ENCODE measurements around the gene QSOX2. TPM values are rescaled to one million over a fixed set of nuclear protein-coding genes. Genes with fewer than 3 reads are reported as not detected.
A peak's percentile ranks its signal among the peaks of the same experiment; 100 is the strongest.

The QSOX2 gene
- total RNA-seq, 2 donors from 2014 or later = 21.5 to 25.1 TPM

- H3K27me3 Mint-ChIP-seq (ENCODE audit: low read depth) = no peaks in the 10 kb centered on the region
- no peak for ATAC-seq (replicated peaks in 1 of 2)
- H3K9me3 Mint-ChIP-seq = no peaks in the 10 kb centered on the region
- H3K27ac Mint-ChIP-seq = no peak overlapping the region
- H3K36me3 Mint-ChIP-seq (ENCODE audit: insufficient read depth in 2 of 2) = no peaks in the 10 kb centered on the region
- H3K4me1 Mint-ChIP-seq (ENCODE audit: low read depth) = no peaks in the 10 kb centered on the region
- no peak overlapping the region for H3K4me3 Mint-ChIP-seq
- DNase-seq = no peak
These were observed 10.6 kb upstream of the QSOX2 start for GRCh38 chr9:136255896-136256890.

GRCh38 chr9:136255166-136255538, 9.5 kb upstream of the QSOX2 start:
- Mint-ChIP-seq H3K4me1 (ENCODE audit: low read depth) (no peaks in the 10 kb centered on the region), H3K27me3 (ENCODE audit: low read depth) (no peaks in the 10 kb centered on the region), H3K9me3 (no peaks in the 10 kb centered on the region), H3K27ac (no peak overlapping the region), H3K36me3 (ENCODE audit: insufficient read depth in 2 of 2) (no peaks in the 10 kb centered on the region), H3K4me3 (no peak overlapping the region)
- peak; percentile 24 to 41 for ATAC-seq (replicated peaks in 1 of 2)
- no peak for DNase-seq

- Mint-ChIP-seq H3K27ac (no peak overlapping the region), H3K36me3 (ENCODE audit: insufficient read depth in 2 of 2) (no peaks in the 10 kb centered on the region), H3K4me1 (ENCODE audit: low read depth) (no peaks in the 10 kb centered on the region), H3K9me3 (no peaks in the 10 kb centered on the region), H3K27me3 (ENCODE audit: low read depth) (no peaks in the 10 kb centered on the region), H3K4me3 (no peak overlapping the region)
- no peak for ATAC-seq (replicated peaks in 1 of 2)
- DNase-seq = no peak
These were observed 9.0 kb upstream of the QSOX2 start for GRCh38 chr9:136254381-136255165.

- no peaks in the 10 kb centered on the region for H3K4me1 Mint-ChIP-seq (ENCODE audit: low read depth)
These were observed 7.9 kb upstream of the QSOX2 start for GRCh38 chr9:136253246-136254130.

GRCh38 chr9:136252846-136253245, 7.2 kb upstream of the QSOX2 start:
- ATAC-seq (replicated peaks in 1 of 2) (no peak), DNase-seq (no peak)
- H3K36me3 Mint-ChIP-seq (ENCODE audit: insufficient read depth in 2 of 2) = no peaks in the 10 kb centered on the region
- H3K27me3 Mint-ChIP-seq (ENCODE audit: low read depth) = no peaks in the 10 kb centered on the region
- H3K27ac Mint-ChIP-seq = no peak overlapping the region
- no peaks in the 10 kb centered on the region for H3K4me1 Mint-ChIP-seq (ENCODE audit: low read depth)
- H3K9me3 Mint-ChIP-seq = no peaks in the 10 kb centered on the region
- no peak overlapping the region for H3K4me3 Mint-ChIP-seq

More at GRCh38 chr9:136253246-136254130, 7.9 kb upstream of the QSOX2 start:
- Mint-ChIP-seq H3K27ac (no peak overlapping the region), H3K27me3 (ENCODE audit: low read depth) (no peaks in the 10 kb centered on the region), H3K9me3 (no peaks in the 10 kb centered on the region), H3K36me3 (ENCODE audit: insufficient read depth in 2 of 2) (no peaks in the 10 kb centered on the region), H3K4me3 (no peak overlapping the region)
- ATAC-seq (replicated peaks in 1 of 2) (no peak), DNase-seq (no peak)

- Mint-ChIP-seq H3K27ac (no peak overlapping the region), H3K4me3 (no peak overlapping the region), H3K36me3 (ENCODE audit: insufficient read depth in 2 of 2) (no peaks in the 10 kb centered on the region), H3K27me3 (ENCODE audit: low read depth) (no peaks in the 10 kb centered on the region), H3K4me1 (ENCODE audit: low read depth) (no peaks in the 10 kb centered on the region), H3K9me3 (no peaks in the 10 kb centered on the region)
- no peak for DNase-seq
- no peak for ATAC-seq (replicated peaks in 1 of 2)
These were observed 6.7 kb upstream of the QSOX2 start for GRCh38 chr9:136252281-136252680.

GRCh38 chr9:136251264-136252115, 5.9 kb upstream of the QSOX2 start:
- ATAC-seq (replicated peaks in 1 of 2) (no peak), DNase-seq (no peak)
- Mint-ChIP-seq H3K9me3 (no peaks in the 10 kb centered on the region), H3K36me3 (ENCODE audit: insufficient read depth in 2 of 2) (no peaks in the 10 kb centered on the region), H3K4me1 (ENCODE audit: low read depth) (no peaks in the 10 kb centered on the region), H3K27me3 (ENCODE audit: low read depth) (no peaks in the 10 kb centered on the region), H3K27ac (no peak overlapping the region), H3K4me3 (no peak overlapping the region)

- peaks cover 6% of the 10 kb centered on the region for H3K4me1 Mint-ChIP-seq (ENCODE audit: low read depth)
- DNase-seq (no peak), ATAC-seq (replicated peaks in 1 of 2) (no peak)
- no peaks in the 10 kb centered on the region for H3K36me3 Mint-ChIP-seq (ENCODE audit: insufficient read depth in 2 of 2)
- H3K9me3 Mint-ChIP-seq = no peaks in the 10 kb centered on the region
- H3K4me3 Mint-ChIP-seq = no peak overlapping the region
- no peak overlapping the region for H3K27ac Mint-ChIP-seq
- H3K27me3 Mint-ChIP-seq (ENCODE audit: low read depth) = no peaks in the 10 kb centered on the region
These were observed 5.1 kb upstream of the QSOX2 start for GRCh38 chr9:136250676-136251075.

- DNase-seq (no peak), ATAC-seq (replicated peaks in 1 of 2) (no peak)
- no peaks in the 10 kb centered on the region for H3K9me3 Mint-ChIP-seq
- no peaks in the 10 kb centered on the region for H3K27me3 Mint-ChIP-seq (ENCODE audit: low read depth)
- H3K36me3 Mint-ChIP-seq (ENCODE audit: insufficient read depth in 2 of 2) = peaks cover 0 to 1% of the 10 kb centered on the region in 2 donors
- no peak overlapping the region for H3K4me3 Mint-ChIP-seq
- peaks cover 6% of the 10 kb centered on the region for H3K4me1 Mint-ChIP-seq (ENCODE audit: low read depth)
- H3K27ac Mint-ChIP-seq = no peak overlapping the region
These were observed 4.4 kb upstream of the QSOX2 start for GRCh38 chr9:136249877-136250559.

- peaks cover 3 to 6% of the 10 kb centered on the region in 2 donors for H3K36me3 Mint-ChIP-seq (ENCODE audit: insufficient read depth in 2 of 2)
- H3K27me3 Mint-ChIP-seq (ENCODE audit: low read depth) = no peaks in the 10 kb centered on the region
- no peak for DNase-seq
- no peak overlapping the region for H3K27ac Mint-ChIP-seq
- H3K9me3 Mint-ChIP-seq = no peaks in the 10 kb centered on the region
- peaks cover 14% of the 10 kb centered on the region for H3K4me1 Mint-ChIP-seq (ENCODE audit: low read depth)
- H3K4me3 Mint-ChIP-seq = no peak overlapping the region
- ATAC-seq (replicated peaks in 1 of 2) = no peak
These were observed 3.6 kb upstream of the QSOX2 start for GRCh38 chr9:136248951-136249876.

All from activated T-cell treated with anti-CD3 and anti-CD28 coated beads, Interleukin-2, amount 50 U/mL, for 72 hours (primary cell).